Activated CD8-positive, alpha-beta T cell treated with anti-CD3 and anti-CD28 coated beads for 36 hours (primary cell): ENCODE data around the gene TMEM25. TPM values are rescaled to one million over a fixed set of nuclear protein-coding genes. Genes with fewer than 3 reads are reported as not detected.

Experiments
- ATAC-seq: fragments of 200-7000 bp; cut with Tn5 transposase; one replicate; pipeline ENCODE4 v1.10.0; 2021; ENCODE audit warnings: mild to moderate bottlenecking, moderate library complexity
- CTCF ChIA-PET: fragments of 350-600 bp; sonication (Branson Sonifier 250); formaldehyde crosslinking; loops from one replicate; lab custom pipeline; 2021; ENCODE audit warnings: antibody characterized with exemption; lab: Charles Lee
- POLR2A ChIA-PET: fragments of 350-600 bp; sonication (Branson Sonifier 250); formaldehyde crosslinking; loops from one replicate; lab custom pipeline; 2021; ENCODE audit warnings: antibody characterized with exemption; lab: Charles Lee
- DNase-seq: peaks from one replicate; pipeline ENCODE4 v3.0.0-alpha.2; 2020
- H3K27ac Mint-ChIP-seq: one replicate; pipeline ENCODE4 v1.8.0; 2021; ENCODE audit warnings: mild to moderate bottlenecking, mixed read lengths
- H3K27me3 Mint-ChIP-seq: one replicate; pipeline ENCODE4 v1.8.0; 2021; ENCODE audit warnings: mixed read lengths
- H3K36me3 Mint-ChIP-seq: one replicate; pipeline ENCODE4 v1.8.0; 2021; ENCODE audit warnings: low read depth, mixed read lengths
- H3K4me1 Mint-ChIP-seq: one replicate; pipeline ENCODE4 v1.8.0; 2021; ENCODE audit warnings: low read depth, mixed read lengths
- H3K4me3 Mint-ChIP-seq: one replicate; pipeline ENCODE4 v1.8.0; 2021; ENCODE audit warnings: mild to moderate bottlenecking, moderate library complexity, mixed read lengths
- H3K9me3 Mint-ChIP-seq: one replicate; pipeline ENCODE4 v1.8.0; 2021; ENCODE audit warnings: mixed read lengths
- CTCF ChIP-seq: fragments of 200-600 bp; IDR thresholded peaks from one replicate; pipeline ENCODE4 v1.8.0; 2022; ENCODE audit warnings: antibody characterized with exemption, mild to moderate bottlenecking
- intact Hi-C: fragments of 100-400 bp; cut with micrococcal nuclease; formaldehyde crosslinking; loops from one replicate; pipeline ENCODE4 v1.10.0; 2022
- total RNA-seq, 2 experiments: library from RNA; stranded (reverse); gene quantifications; one replicate each; pipeline ENCODE4 v1.2.3, GENCODE V29; 2021

The TMEM25 gene
- total RNA-seq, 2 experiments from 2014 or later: 9.8 to 15.0 TPM

- Mint-ChIP-seq H3K36me3 (peaks cover 42% of the 10 kb centered on the region), H3K27ac (peak overlapping the region; percentile 84)
- intact Hi-C loops: no loop called here
These were observed 40.0 kb upstream of the TMEM25 start for GRCh38 chr11:118491041-118491440.

GRCh38 chr11:118497831-118498230 is 33.2 kb upstream of the TMEM25 start:
- H3K4me3 Mint-ChIP-seq: no peak overlapping the region
- no peaks in the 10 kb centered on the region for H3K4me1 Mint-ChIP-seq
- no peak overlapping the region for H3K27ac Mint-ChIP-seq
- DNase-seq (no peak), ATAC-seq (no peak)
- intact Hi-C loops: no loop called here
- POLR2A ChIA-PET: no interaction called here
- H3K9me3 Mint-ChIP-seq: no peaks in the 10 kb centered on the region
- TF ChIP-seq CTCF: no peak
- no peaks in the 10 kb centered on the region for H3K27me3 Mint-ChIP-seq
- H3K36me3 Mint-ChIP-seq: peaks cover 59% of the 10 kb centered on the region
- CTCF ChIA-PET: interaction anchor here (1.4 to 1.8 kb wide), 2 partner anchors 9 to 39 kb away, joined by 3 to 5 read pairs; no protein-coding TSS in a partner anchor

More at GRCh38 chr11:118491041-118491440, 40.0 kb upstream of the TMEM25 start:
- ATAC-seq: peak; percentile 72
- no peak for TF ChIP-seq CTCF
- peaks cover 7% of the 10 kb centered on the region for H3K4me1 Mint-ChIP-seq
- ChIA-PET POLR2A (interaction anchor here (1.6 kb wide), 1 partner anchor 117 kb away, joined by 3 read pairs; no protein-coding TSS in a partner anchor), CTCF (interaction anchor here (1.6 to 3.7 kb wide), 3 partner anchors 15 to 92 kb away, joined by 5 to 22 read pairs (median 8); partner anchors contain the start of gene KMT2A)
- peak; percentile 45 for DNase-seq
- no peaks in the 10 kb centered on the region for H3K27me3 Mint-ChIP-seq
- no peaks in the 10 kb centered on the region for H3K9me3 Mint-ChIP-seq
- H3K4me3 Mint-ChIP-seq: no peak overlapping the region

GRCh38 chr11:118503216-118503615 is 27.8 kb upstream of the TMEM25 start:
- Mint-ChIP-seq H3K4me3 (no peak overlapping the region), H3K9me3 (no peaks in the 10 kb centered on the region), H3K27me3 (no peaks in the 10 kb centered on the region), H3K4me1 (no peaks in the 10 kb centered on the region), H3K36me3 (peaks cover 62% of the 10 kb centered on the region), H3K27ac (peak overlapping the region; percentile 63)
- no peak for TF ChIP-seq CTCF
- DNase-seq (no peak), ATAC-seq (no peak)
- ChIA-PET CTCF (no interaction called here), POLR2A (no interaction called here)
- intact Hi-C loops: no loop called here

- POLR2A ChIA-PET: interaction anchor here (1.2 kb wide), 1 partner anchor 96 kb away, joined by 3 read pairs; the partner anchor contains the start of gene PHLDB1
- peaks cover 5% of the 10 kb centered on the region for H3K4me1 Mint-ChIP-seq
- peaks cover 38% of the 10 kb centered on the region for H3K36me3 Mint-ChIP-seq
- no peaks in the 10 kb centered on the region for H3K9me3 Mint-ChIP-seq
- DNase-seq (no peak), ATAC-seq (no peak)
- TF ChIP-seq CTCF: no peak
- CTCF ChIA-PET: interaction anchor here (2.4 kb wide), 1 partner anchor 23 kb away, joined by 9 read pairs; no protein-coding TSS in a partner anchor
- H3K27me3 Mint-ChIP-seq: no peaks in the 10 kb centered on the region
- H3K27ac Mint-ChIP-seq: no peak overlapping the region
- intact Hi-C loops: no loop called here
- H3K4me3 Mint-ChIP-seq: no peak overlapping the region
These were observed 19.4 kb upstream of the TMEM25 start for GRCh38 chr11:118511601-118512000.

GRCh38 chr11:118514103-118514502 is 16.9 kb upstream of the TMEM25 start:
- H3K36me3 Mint-ChIP-seq: peaks cover 40% of the 10 kb centered on the region
- CTCF ChIA-PET: interaction anchor here (1.2 kb wide), 1 partner anchor 136 kb away, joined by 3 read pairs; no protein-coding TSS in a partner anchor
- ATAC-seq: peak; percentile 13

More at GRCh38 chr11:118514103-118514502, 16.9 kb upstream of the TMEM25 start:
- DNase-seq: no peak
- Mint-ChIP-seq H3K27ac (peak overlapping the region; percentile 60), H3K4me1 (peaks cover 5% of the 10 kb centered on the region), H3K4me3 (no peak overlapping the region), H3K27me3 (no peaks in the 10 kb centered on the region), H3K9me3 (no peaks in the 10 kb centered on the region)
- intact Hi-C loops: no loop called here
- POLR2A ChIA-PET: interaction anchor here (0.6 kb wide), 1 partner anchor 138 kb away, joined by 3 read pairs; no protein-coding TSS in a partner anchor
- no peak for TF ChIP-seq CTCF
